Skin of body (tissue), 2 donors: ENCODE data around the gene PHTF2. TPM values are rescaled to one million over a fixed set of nuclear protein-coding genes. Genes with fewer than 3 reads are reported as not detected.
"Not testable (repeated sequence)": the region's sequence is repeated elsewhere in the genome, so short reads cannot be mapped to it uniquely, and the experiment has no call there.

Source experiments
- DNase-seq: peaks from one replicate; lab custom pipeline; 2025; lab: John Stamatoyannopoulos, UW
- total RNA-seq: library from RNA; depleted of rRNA; stranded (reverse); fragments of >200 nt; gene quantifications from one replicate; pipeline ENCODE4 v1.2.3, GENCODE V29; 2014

Gene PHTF2
- total RNA-seq, 1 donor from 2014 or later, result 27.6 TPM

GRCh38 chr7:77873416-77874327, 75.1 kb downstream of the PHTF2 start:
- DNase-seq, result not testable (repeated sequence)

- no peak for DNase-seq
Observed at GRCh38 chr7:77877791-77878190, 79.2 kb downstream of the PHTF2 start.

- DNase-seq, result no peak
Observed at GRCh38 chr7:77878500-77878899, 79.9 kb downstream of the PHTF2 start.

- no peak for DNase-seq
Observed at GRCh38 chr7:77879272-77879671, 80.7 kb downstream of the PHTF2 start.

GRCh38 chr7:77881871-77882270, 83.3 kb downstream of the PHTF2 start:
- DNase-seq, result no peak

- DNase-seq, result no peak
Observed at GRCh38 chr7:77885155-77885554, 86.6 kb downstream of the PHTF2 start.

- no peak for DNase-seq
Observed at GRCh38 chr7:77887567-77887966, 89.0 kb downstream of the PHTF2 start.

- DNase-seq, result no peak
Observed at GRCh38 chr7:77888998-77889397, 90.4 kb downstream of the PHTF2 start.

GRCh38 chr7:77893813-77894212, 95.2 kb downstream of the PHTF2 start:
- no peak for DNase-seq

GRCh38 chr7:77894574-77895091, 96.1 kb downstream of the PHTF2 start:
- no peak for DNase-seq

GRCh38 chr7:77895905-77896304, 97.3 kb downstream of the PHTF2 start:
- DNase-seq, result no peak

GRCh38 chr7:77897004-77897547, 98.5 kb downstream of the PHTF2 start:
- DNase-seq, result no peak

GRCh38 chr7:77899516-77899915, 100.9 kb downstream of the PHTF2 start:
- DNase-seq, result no peak

GRCh38 chr7:77903597-77903996, 105.0 kb downstream of the PHTF2 start:
- DNase-seq, result no peak

GRCh38 chr7:77904252-77904651, 105.7 kb downstream of the PHTF2 start:
- no peak for DNase-seq

- DNase-seq, result no peak
Observed at GRCh38 chr7:77907281-77907680, 108.7 kb downstream of the PHTF2 start.

GRCh38 chr7:77908664-77909063, 110.1 kb downstream of the PHTF2 start:
- DNase-seq, result no peak

- DNase-seq, result no peak
Observed at GRCh38 chr7:77910124-77910523, 111.6 kb downstream of the PHTF2 start.

- DNase-seq, result no peak
Observed at GRCh38 chr7:77912293-77912692, 113.7 kb downstream of the PHTF2 start.

- DNase-seq, result no peak
Observed at GRCh38 chr7:77913977-77914607, 115.5 kb downstream of the PHTF2 start.

GRCh38 chr7:77917500-77918262, 119.1 kb downstream of the PHTF2 start:
- no peak for DNase-seq

GRCh38 chr7:77918676-77919075, 120.1 kb downstream of the PHTF2 start:
- DNase-seq, result no peak
